ENCODE results near the gene BCL3. TPM values are rescaled to one million over a fixed set of nuclear protein-coding genes. Genes with fewer than 3 reads are reported as not detected.
"Not testable (repeated sequence)": the region's sequence is repeated elsewhere in the genome, so short reads cannot be mapped to it uniquely, and the experiment has no call there.

BCL3 gene
- polyA plus RNA-seq, 1 donor (not counting 4 experiments of a cell fraction or from before 2014, with no cell fraction given), result 1.1 TPM

- Histone ChIP-seq H3K9me1 (ENCODE audit: control insufficient read depth, extremely low read depth, insufficient read depth, low read length) (peaks cover 4% of the 10 kb centered on the region), H3K4me3 (ENCODE audit: control insufficient read depth in 2 of 3, extremely low read depth in 1 of 3, insufficient read depth in 2 of 3, low read depth in 1 of 3, low read length in 3 of 3) (peak overlapping the region; percentile 64 to 95 (median 71)), H3K9me3 (ENCODE audit: control insufficient read depth, low read depth, low read length) (no peaks in the 10 kb centered on the region), H3K36me3 (ENCODE audit: control insufficient read depth in 2 of 2, extremely low read depth in 1 of 2, insufficient read depth in 2 of 2, low read length in 2 of 2) (peaks cover 10 to 31% of the 10 kb centered on the region in 2 experiments), H4K20me1 (ENCODE audit: control insufficient read depth, extremely low read depth, insufficient read depth, low read length) (peaks cover 5% of the 10 kb centered on the region), H3K27ac (ENCODE audit: control insufficient read depth, insufficient read depth, low read length) (no peak overlapping the region), H3K4me1 (ENCODE audit: control insufficient read depth, extremely low read depth, insufficient read depth, low read length) (peaks cover 47% of the 10 kb centered on the region), H3K9ac (ENCODE audit: control insufficient read depth, extremely low read depth, insufficient read depth, low read length) (peak overlapping the region; percentile 47), H3K27me3 (ENCODE audit: control insufficient read depth, extremely low read depth, insufficient read depth, low read length) (no peaks in the 10 kb centered on the region), H3K79me2 (ENCODE audit: control insufficient read depth, insufficient read depth, low read length) (peaks cover 36% of the 10 kb centered on the region), H2AFZ (ENCODE audit: control insufficient read depth, low read length) (no peak overlapping the region), H3K4me2 (ENCODE audit: control insufficient read depth, extremely low read depth, insufficient read depth, low read depth, low read length) (peak overlapping the region; percentile 90)
- TF ChIP-seq EZH2 (IDR thresholded peaks at IDR 0.05; ENCODE audit: low read length) (no peak), CTCF (optimal IDR thresholded peaks at IDR 0.05 in 1 of 3, IDR thresholded peaks at IDR 0.05 in 1 of 3, conservative IDR thresholded peaks at IDR 0.05 in 1 of 3; ENCODE audit: extremely low read depth in 1 of 3, insufficient read depth in 2 of 3, low read length in 3 of 3) (no peak)
- FAIRE-seq (no peak), DNase-seq (ENCODE audit: low read depth, low spot score) (no peak)
- dilution Hi-C loops (cut with MboI; ENCODE audit: extremely low pct_ligation_motif_present, low sequenced_read_pairs), result no loop called here
These were observed 30.6 kb downstream of the BCL3 start for GRCh38 chr19:44779150-44779549.

GRCh38 chr19:44781694-44782093 lies 33.2 kb downstream of the BCL3 start:
- not testable (repeated sequence) for FAIRE-seq; H3K27ac ChIP-seq (ENCODE audit: control insufficient read depth, insufficient read depth, low read length); DNase-seq (ENCODE audit: low read depth, low spot score)

GRCh38 chr19:44782729-44783128 lies 34.2 kb downstream of the BCL3 start:
- FAIRE-seq, result no peak
- dilution Hi-C loops (cut with MboI; ENCODE audit: extremely low pct_ligation_motif_present, low sequenced_read_pairs), result no loop called here
- Histone ChIP-seq H3K27me3 (ENCODE audit: control insufficient read depth, extremely low read depth, insufficient read depth, low read length) (no peaks in the 10 kb centered on the region), H3K9me1 (ENCODE audit: control insufficient read depth, extremely low read depth, insufficient read depth, low read length) (peaks cover 4% of the 10 kb centered on the region), H3K9ac (ENCODE audit: control insufficient read depth, extremely low read depth, insufficient read depth, low read length) (no peak overlapping the region), H4K20me1 (ENCODE audit: control insufficient read depth, extremely low read depth, insufficient read depth, low read length) (peaks cover 5% of the 10 kb centered on the region), H3K27ac (ENCODE audit: control insufficient read depth, insufficient read depth, low read length) (no peak overlapping the region), H2AFZ (ENCODE audit: control insufficient read depth, low read length) (no peak overlapping the region), H3K4me2 (ENCODE audit: control insufficient read depth, extremely low read depth, insufficient read depth, low read depth, low read length) (no peak overlapping the region), H3K4me3 (ENCODE audit: control insufficient read depth in 2 of 3, extremely low read depth in 1 of 3, insufficient read depth in 2 of 3, low read depth in 1 of 3, low read length in 3 of 3) (no peak overlapping the region), H3K9me3 (ENCODE audit: control insufficient read depth, low read depth, low read length) (no peaks in the 10 kb centered on the region), H3K79me2 (ENCODE audit: control insufficient read depth, insufficient read depth, low read length) (peaks cover 35% of the 10 kb centered on the region), H3K4me1 (ENCODE audit: control insufficient read depth, extremely low read depth, insufficient read depth, low read length) (peaks cover 22% of the 10 kb centered on the region), H3K36me3 (ENCODE audit: control insufficient read depth in 2 of 2, extremely low read depth in 1 of 2, insufficient read depth in 2 of 2, low read length in 2 of 2) (peaks cover 13 to 37% of the 10 kb centered on the region in 2 experiments)
- TF ChIP-seq CTCF (optimal IDR thresholded peaks at IDR 0.05 in 1 of 3, IDR thresholded peaks at IDR 0.05 in 1 of 3, conservative IDR thresholded peaks at IDR 0.05 in 1 of 3; ENCODE audit: extremely low read depth in 1 of 3, insufficient read depth in 2 of 3, low read length in 3 of 3), result no peak
- no peak for TF ChIP-seq EZH2 (IDR thresholded peaks at IDR 0.05; ENCODE audit: low read length)
- no peak for DNase-seq (ENCODE audit: low read depth, low spot score)

More at GRCh38 chr19:44781694-44782093, 33.2 kb downstream of the BCL3 start:
- dilution Hi-C loops (cut with MboI; ENCODE audit: extremely low pct_ligation_motif_present, low sequenced_read_pairs); H4K20me1 ChIP-seq (ENCODE audit: control insufficient read depth, extremely low read depth, insufficient read depth, low read length); H3K9ac ChIP-seq (ENCODE audit: control insufficient read depth, extremely low read depth, insufficient read depth, low read length); H2AFZ ChIP-seq (ENCODE audit: control insufficient read depth, low read length); H3K9me1 ChIP-seq (ENCODE audit: control insufficient read depth, extremely low read depth, insufficient read depth, low read length); H3K9me3 ChIP-seq (ENCODE audit: control insufficient read depth, low read depth, low read length); H3K4me3 ChIP-seq (ENCODE audit: control insufficient read depth in 2 of 3, extremely low read depth in 1 of 3, insufficient read depth in 2 of 3, low read depth in 1 of 3, low read length in 3 of 3); H3K27me3 ChIP-seq (ENCODE audit: control insufficient read depth, extremely low read depth, insufficient read depth, low read length); H3K4me2 ChIP-seq (ENCODE audit: control insufficient read depth, extremely low read depth, insufficient read depth, low read depth, low read length): not testable (repeated sequence)
- Histone ChIP-seq H3K4me1 (ENCODE audit: control insufficient read depth, extremely low read depth, insufficient read depth, low read length) (peaks cover 24% of the 10 kb centered on the region), H3K36me3 (ENCODE audit: control insufficient read depth in 2 of 2, extremely low read depth in 1 of 2, insufficient read depth in 2 of 2, low read length in 2 of 2) (peaks cover 12 to 37% of the 10 kb centered on the region in 2 experiments), H3K79me2 (ENCODE audit: control insufficient read depth, insufficient read depth, low read length) (peaks cover 36% of the 10 kb centered on the region)
